ENCODE measurements around the gene FBXL14.

FBXL14 gene

DNA sequence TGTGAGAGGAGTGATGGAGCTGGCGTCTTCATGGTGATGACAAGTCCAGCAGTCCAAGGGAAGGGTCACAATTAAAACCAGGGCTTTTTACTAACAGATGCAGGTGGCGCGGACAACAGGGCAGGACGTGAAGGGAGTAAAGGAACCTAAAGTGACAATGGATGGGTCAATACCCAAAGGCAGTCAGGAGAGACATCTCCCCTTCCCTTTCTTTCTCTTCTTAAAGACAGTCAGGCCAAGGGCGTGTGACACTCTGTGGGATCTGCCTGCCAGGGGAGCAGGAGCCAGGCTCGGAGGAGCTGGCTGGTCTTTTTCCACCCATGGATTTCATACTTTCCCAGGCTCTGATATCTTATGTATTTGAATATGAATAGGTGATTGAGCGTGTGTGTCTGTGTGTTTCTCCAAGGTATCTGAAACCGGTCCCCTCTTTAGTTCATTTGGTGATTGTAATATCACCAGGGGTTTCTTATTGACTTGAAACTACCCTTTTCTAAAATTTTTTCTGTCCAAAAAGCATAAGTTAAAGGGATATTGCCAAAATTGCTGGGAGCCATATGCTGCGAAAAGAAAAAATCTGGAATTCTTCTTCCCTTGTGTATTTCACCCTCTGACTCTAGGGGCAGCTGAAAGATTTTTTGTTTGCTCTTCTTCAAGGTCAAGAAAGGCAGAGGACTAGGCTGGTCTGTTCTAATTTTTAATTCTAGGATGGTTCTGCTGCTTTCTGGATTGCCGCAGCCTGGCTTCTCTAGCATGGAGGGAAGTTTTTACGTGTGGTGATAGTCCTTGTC lies 61.8 kb downstream of the FBXL14 start:
- H3K27me3 ChIP-seq (replicated peaks; ENCODE audit: control insufficient read depth, insufficient read depth, low read length): no peaks in the 10 kb centered on the region
- DNase-seq (ENCODE audit: extremely low read depth, insufficient read length): no peak

DNA sequence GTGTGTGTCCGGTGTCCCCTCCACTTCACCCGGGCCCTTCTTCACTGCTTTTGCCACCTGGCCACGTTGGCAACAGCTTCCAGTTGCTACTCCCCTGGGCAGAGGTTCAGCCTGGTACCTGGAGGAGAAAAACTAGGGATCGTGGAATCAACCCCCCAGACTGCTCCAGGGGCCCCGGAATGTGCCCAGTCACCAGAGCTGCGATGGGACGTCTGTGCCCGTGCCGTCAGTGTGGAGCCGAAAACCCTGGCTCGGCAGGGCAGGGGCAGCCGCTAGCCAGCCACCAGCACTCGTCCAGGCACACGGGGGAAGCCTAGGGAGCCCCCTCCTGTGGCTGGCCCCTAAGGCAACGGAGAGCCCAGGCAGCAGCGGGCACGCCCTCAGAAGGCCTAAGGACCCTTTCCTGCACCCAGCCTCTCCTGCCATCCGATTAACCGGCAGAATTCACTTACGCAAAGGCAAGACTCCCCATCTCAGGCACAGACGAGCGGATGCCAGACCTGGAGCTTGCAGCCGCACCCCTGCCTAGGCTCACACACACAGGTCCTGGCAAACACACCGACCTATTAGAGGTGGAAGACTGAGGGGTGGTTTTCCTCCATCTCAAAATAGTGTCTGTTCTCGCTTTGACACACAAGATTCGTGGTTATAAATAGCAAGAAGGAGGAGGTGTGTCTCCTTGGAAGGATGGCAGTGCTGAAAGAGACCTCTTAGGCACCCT lies 62.6 kb downstream of the FBXL14 start:
- H3K4me3 ChIP-seq (replicated peaks; ENCODE audit: low read depth, low read length): peak overlapping the region; percentile 64
- TF ChIP-seq CTCF (IDR thresholded peaks at IDR 0.05; ENCODE audit: insufficient read depth, low read length, poor library complexity, severe bottlenecking): no peak
- peak; percentile 54 for DNase-seq (ENCODE audit: extremely low read depth, insufficient read length)
- H3K27me3 ChIP-seq (replicated peaks; ENCODE audit: control insufficient read depth, insufficient read depth, low read length): no peaks in the 10 kb centered on the region
- H3K36me3 ChIP-seq (ENCODE audit: control insufficient read depth, insufficient read depth, low read length): peaks cover 3% of the 10 kb centered on the region; the same call in 1 of the 2 replicates

More for the DNA sequence above, 61.8 kb downstream of the FBXL14 start:
- TF ChIP-seq CTCF (IDR thresholded peaks at IDR 0.05; ENCODE audit: insufficient read depth, low read length, poor library complexity, severe bottlenecking): peak; percentile 16
- Histone ChIP-seq H3K4me3 (replicated peaks; ENCODE audit: low read depth, low read length) (peak overlapping the region; percentile 64), H3K36me3 (ENCODE audit: control insufficient read depth, insufficient read depth, low read length) (peaks cover 3% of the 10 kb centered on the region; the same call in 1 of the 2 replicates)

- no peaks in the 10 kb centered on the region for H3K27me3 ChIP-seq (replicated peaks; ENCODE audit: control insufficient read depth, insufficient read depth, low read length)
- no peak for TF ChIP-seq CTCF (IDR thresholded peaks at IDR 0.05; ENCODE audit: insufficient read depth, low read length, poor library complexity, severe bottlenecking)
- H3K36me3 ChIP-seq (ENCODE audit: control insufficient read depth, insufficient read depth, low read length): no peaks in the 10 kb centered on the region
- H3K4me3 ChIP-seq (replicated peaks; ENCODE audit: low read depth, low read length): peak overlapping the region; percentile 64
- no peak for DNase-seq (ENCODE audit: extremely low read depth, insufficient read length)
These were observed 63.2 kb downstream of the FBXL14 start for GRCh38 chr12:1531153-1531653.

DNA sequence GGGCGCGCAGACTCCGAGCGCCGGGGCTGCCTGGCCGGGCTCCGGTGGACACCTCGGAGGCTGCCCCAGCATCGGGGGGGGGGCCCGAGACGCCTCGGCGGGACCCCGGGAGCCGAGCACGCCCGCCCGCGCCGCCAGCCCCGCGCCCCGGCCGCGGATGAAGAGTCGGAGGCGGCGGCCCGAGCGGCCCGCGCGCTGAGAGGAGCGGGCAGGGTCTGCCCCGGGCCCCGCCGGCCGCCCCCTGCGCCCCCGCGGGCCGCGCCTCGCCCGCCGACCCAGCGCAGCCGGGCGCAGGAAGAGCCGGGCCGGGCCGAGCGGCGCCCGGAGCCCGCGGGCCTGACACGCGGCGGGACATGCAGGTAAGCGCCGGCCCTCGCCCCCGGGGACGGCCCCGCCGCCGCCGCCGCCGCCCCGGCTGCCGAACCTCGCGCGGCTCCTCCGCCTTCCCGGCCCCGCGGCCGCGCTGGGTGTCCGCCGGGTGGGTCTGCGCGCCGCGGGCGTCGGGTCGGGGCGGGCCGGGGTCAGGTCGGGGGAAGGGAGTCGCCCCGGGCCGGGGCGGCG lies 63.7 kb downstream of the FBXL14 start:
- Histone ChIP-seq H3K36me3 (ENCODE audit: control insufficient read depth, insufficient read depth, low read length) (no peaks in the 10 kb centered on the region; the same call in 1 of the 2 replicates), H3K27me3 (replicated peaks; ENCODE audit: control insufficient read depth, insufficient read depth, low read length) (no peaks in the 10 kb centered on the region), H3K4me3 (replicated peaks; ENCODE audit: low read depth, low read length) (peak overlapping the region; percentile 64)
- TF ChIP-seq CTCF (IDR thresholded peaks at IDR 0.05; ENCODE audit: insufficient read depth, low read length, poor library complexity, severe bottlenecking): no peak
- DNase-seq (ENCODE audit: extremely low read depth, insufficient read length): no peak

- DNase-seq (ENCODE audit: extremely low read depth, insufficient read length): peak; percentile 57
- Histone ChIP-seq H3K27me3 (replicated peaks; ENCODE audit: control insufficient read depth, insufficient read depth, low read length) (no peaks in the 10 kb centered on the region), H3K36me3 (ENCODE audit: control insufficient read depth, insufficient read depth, low read length) (no peaks in the 10 kb centered on the region; the same call in 1 of the 2 replicates), H3K4me3 (replicated peaks; ENCODE audit: low read depth, low read length) (peak overlapping the region; percentile 58)
- TF ChIP-seq CTCF (IDR thresholded peaks at IDR 0.05; ENCODE audit: insufficient read depth, low read length, poor library complexity, severe bottlenecking): no peak
These were observed 64.4 kb downstream of the FBXL14 start for GRCh38 chr12:1529862-1530591.
